Endothelial cell of umbilical vein (primary cell): Measurements from ENCODE around the gene MTR. TPM values are rescaled to one million over a fixed set of nuclear protein-coding genes. Genes with fewer than 3 reads are reported as not detected.

Experiments
- BruUV-seq: library from RNA; stranded (reverse); fragments of 400-500 nt; replicated peaks from 2 replicates; lab custom pipeline; 2021; lab: Mats Ljungman, UMichigan
- CTCF ChIA-PET: fragments of 300-600, 350-600 bp; sonication (Branson Sonifier 250); formaldehyde crosslinking; loops from one replicate; lab custom pipeline; 2021; ENCODE audit warnings: antibody characterized with exemption, inconsistent platforms; lab: Charles Lee
- POLR2A ChIA-PET: fragments of 300-600, 350-600 bp; sonication (Branson Sonifier 250); formaldehyde crosslinking; loops from one replicate; lab custom pipeline; 2021; ENCODE audit warnings: antibody characterized with exemption, inconsistent platforms; lab: Charles Lee
- DNase-seq: peaks from one replicate; pipeline ENCODE4 v3.0.0-alpha.2; 2011; ENCODE audit warnings: low read depth, low spot score
- FAIRE-seq: peaks from 2 replicates; lab custom pipeline; 2011; peaks lifted over from hg19 to GRCh38; lab: Jason Lieb, UNC
- H2AFZ ChIP-seq: 2 replicates; pipeline ENCODE4 v1.6.0; 2012; ENCODE audit warnings: low read depth, low read length, control low read depth, inconsistent platforms
- H3K27ac ChIP-seq: 2 replicates; pipeline ENCODE4 v1.5.1; 2011; ENCODE audit warnings: low read depth, mild to moderate bottlenecking, control low read depth, low read length, moderate library complexity; ENCODE audit not compliant: insufficient read depth
- H3K27me3 ChIP-seq, 2 experiments: 2 replicates each; pipeline versions ENCODE4 v1.6.0 to v1.6.1; 2011; ENCODE audit warnings: low read length in 2 of 2, mixed read lengths in 1 of 2; ENCODE audit not compliant: control insufficient read depth in 2 of 2, insufficient read depth in 2 of 2
- H3K36me3 ChIP-seq, 2 experiments: 2 replicates in 1 of 2; 3 replicates in 1 of 2; pipeline ENCODE4 v1.5.1; 2011; ENCODE audit warnings: low read length in 2 of 2, mild to moderate bottlenecking in 1 of 2, moderate library complexity in 1 of 2; ENCODE audit not compliant: control insufficient read depth in 2 of 2, insufficient read depth in 2 of 2; ENCODE audit errors: extremely low read depth in 1 of 2
- H3K4me1 ChIP-seq: 3 replicates; pipeline ENCODE4 v1.5.1; 2011; ENCODE audit warnings: mild to moderate bottlenecking, low read length; ENCODE audit not compliant: control insufficient read depth, insufficient read depth; ENCODE audit errors: extremely low read depth
- H3K4me2 ChIP-seq: 2 replicates; pipeline ENCODE4 v1.6.1; 2011; ENCODE audit warnings: low read length, control low read depth, mixed read lengths; ENCODE audit not compliant: insufficient read depth
- H3K4me3 ChIP-seq, 3 experiments: fragments of 200-600 bp in 1 of 3; sonication (generic), shearing (Covaris generic) in 1 of 3; replicated peaks in 1 of 3; 2 replicates each; pipeline ENCODE4 v1.5.1; 2011 to 2016; ENCODE audit warnings: control low read depth in 3 of 3, low read length in 3 of 3, mild to moderate bottlenecking in 2 of 3, inconsistent platforms in 1 of 3, low read depth in 1 of 3, moderate library complexity in 1 of 3; ENCODE audit not compliant: insufficient read depth in 1 of 3
- H3K79me2 ChIP-seq: 2 replicates; pipeline ENCODE4 v1.6.0; 2012; ENCODE audit warnings: low read length, inconsistent platforms; ENCODE audit not compliant: control insufficient read depth, insufficient read depth
- H3K9ac ChIP-seq: replicated peaks from 2 replicates; pipeline ENCODE3; 2011; ENCODE audit warnings: low read length, control low read depth; ENCODE audit not compliant: insufficient read depth; ENCODE audit errors: extremely low read depth
- H3K9me1 ChIP-seq: replicated peaks from 3 replicates; pipeline ENCODE4 v1.6.0; 2011; ENCODE audit warnings: mild to moderate bottlenecking, low read length; ENCODE audit not compliant: control insufficient read depth, insufficient read depth; ENCODE audit errors: extremely low read depth
- H3K9me3 ChIP-seq: replicated peaks from 2 replicates; pipeline ENCODE4 v1.5.1; 2012; ENCODE audit warnings: low read length, inconsistent platforms; ENCODE audit not compliant: control insufficient read depth, insufficient read depth
- H4K20me1 ChIP-seq: replicated peaks from 2 replicates; pipeline ENCODE3; 2011; ENCODE audit warnings: mild to moderate bottlenecking, low read length; ENCODE audit not compliant: control insufficient read depth, insufficient read depth; ENCODE audit errors: extremely low read depth
- CTCF ChIP-seq, 2 donors: IDR thresholded peaks; 1 replicate in 1 of 2; 2 replicates in 1 of 2; pipeline ENCODE4 v1.5.1; 2011; ENCODE audit warnings: low read length in 2 of 2, mild to moderate bottlenecking in 2 of 2, moderate library complexity in 2 of 2, control low read depth in 1 of 2, inconsistent platforms in 1 of 2, low read depth in 1 of 2; ENCODE audit not compliant: insufficient read depth in 1 of 2; ENCODE audit errors: extremely low read depth in 1 of 2
- EZH2 ChIP-seq: IDR thresholded peaks from 2 replicates; pipeline ENCODE4 v1.6.1; 2012; ENCODE audit warnings: borderline replicate concordance, low read depth, mild to moderate bottlenecking, moderate library complexity, low read length, inconsistent platforms; ENCODE audit not compliant: severe bottlenecking
- FOS ChIP-seq: IDR thresholded peaks from 2 replicates; pipeline ENCODE4 v1.6.1; 2011; ENCODE audit warnings: mild to moderate bottlenecking, low read length, moderate library complexity, borderline replicate concordance; ENCODE audit not compliant: insufficient read depth
- GATA2 ChIP-seq: IDR thresholded peaks from 2 replicates; pipeline ENCODE4 v1.7.0; 2011; ENCODE audit warnings: low read depth, mild to moderate bottlenecking, moderate library complexity, mixed read lengths, low read length; ENCODE audit not compliant: insufficient read length, insufficient read depth
- JUN ChIP-seq: IDR thresholded peaks from 2 replicates; pipeline ENCODE4 v1.6.1; 2011; ENCODE audit warnings: borderline replicate concordance, low read depth; ENCODE audit not compliant: insufficient read length, insufficient read depth
- MYC ChIP-seq: IDR thresholded peaks from one replicate; pipeline ENCODE4 v1.6.1; 2011; ENCODE audit warnings: mild to moderate bottlenecking, low read depth, low read length
- POLR2AphosphoS5 ChIP-seq: IDR thresholded peaks from 2 replicates; pipeline ENCODE4 v1.6.1; 2012; ENCODE audit warnings: low read depth, mild to moderate bottlenecking, control low read depth, low read length, moderate library complexity; ENCODE audit not compliant: insufficient read depth
- dilution Hi-C: fragments of 300-500 bp; cut with MboI; formaldehyde crosslinking; loops from one replicate; pipeline ENCODE4 v1.15.0; 2019; ENCODE audit warnings: low sequenced_read_pairs; ENCODE audit not compliant: extremely low pct_ligation_motif_present
- intact Hi-C: fragments of 100-400 bp; cut with micrococcal nuclease; formaldehyde crosslinking; loops from one replicate; pipeline ENCODE4 v1.10.0; 2022
- polyA plus RNA-seq, 4 experiments: library from polyadenylated mRNA; depleted of rRNA in 3 of 4; stranded (reverse) in 3 of 4; unstranded in 1 of 4; fragments of >200 nt; gene quantifications; 2 replicates each; pipeline versions ENCODE4 v1.2.1 to v1.2.3, GENCODE V29; 2011 to 2012; ENCODE audit warnings: missing spikeins in 1 of 4
- total RNA-seq: library from RNA; stranded (reverse); gene quantifications from 2 replicates; pipeline ENCODE4 v1.2.3, GENCODE V29; 2021

MTR gene
- total and polyA plus RNA-seq, 2 donors (not counting 3 experiments of a cell fraction or from before 2014, with no cell fraction given): 6.7 to 45.2 TPM

- H3K4me3 ChIP-seq: no peak overlapping the region
- CTCF ChIA-PET: interaction anchor here (0.7 kb wide), 1 partner anchor 253 kb away, joined by 3 read pairs; no protein-coding TSS in a partner anchor
- no peak for TF ChIP-seq GATA2
- no peak for TF ChIP-seq EZH2
- no peak for TF ChIP-seq MYC
- TF ChIP-seq POLR2AphosphoS5: no peak
- TF ChIP-seq JUN: no peak
- TF ChIP-seq CTCF (IDR thresholded peaks at IDR 0.05; ENCODE audit: extremely low read depth in 1 of 2, insufficient read depth in 1 of 2, low read depth in 1 of 2, low read length in 2 of 2): no peak
- no peak for TF ChIP-seq FOS
- H3K27ac ChIP-seq: no peak overlapping the region
- H3K27me3 ChIP-seq: no peaks in the 10 kb centered on the region
- dilution Hi-C loops: no loop called here
- peaks cover 5 to 19% of the 10 kb centered on the region in 2 experiments for H3K36me3 ChIP-seq
- no peaks in the 10 kb centered on the region for H3K4me1 ChIP-seq
- no peaks in the 10 kb centered on the region for H3K79me2 ChIP-seq
- FAIRE-seq (no peak), DNase-seq (no peak)
- no peak overlapping the region for H3K9ac ChIP-seq
- no peaks in the 10 kb centered on the region for H4K20me1 ChIP-seq
- H3K9me3 ChIP-seq: no peaks in the 10 kb centered on the region
- no peak overlapping the region for H3K4me2 ChIP-seq
- intact Hi-C loops: no loop called here
- POLR2A ChIA-PET: no interaction called here
- no peaks in the 10 kb centered on the region for H3K9me1 ChIP-seq
- H2AFZ ChIP-seq: no peak overlapping the region
- no TSS peak for BruUV-seq
Observed at GRCh38 chr1:236862219-236862591, 67.1 kb downstream of the MTR start.
